Measurements from ENCODE around the gene SMAP2. TPM values are rescaled to one million over a fixed set of nuclear protein-coding genes. Genes with fewer than 3 reads are reported as not detected.
A peak's percentile ranks its signal among the peaks of the same experiment; 100 is the strongest.

SMAP2 gene
- total RNA-seq, 1 experiment from 2014 or later: 20.2 TPM

- Mint-ChIP-seq H3K4me1 (ENCODE audit: insufficient read depth, unreplicated experiment) (peaks cover 12% of the 10 kb centered on the region), H3K4me3 (ENCODE audit: unreplicated experiment) (peak within 1 kb of the TSS; percentile 79), H3K27ac (ENCODE audit: low read depth, unreplicated experiment) (peak within 1 kb of the TSS; percentile 90), H3K27me3 (ENCODE audit: insufficient read depth, unreplicated experiment) (no peaks in the 10 kb centered on the region), H3K36me3 (ENCODE audit: insufficient read depth, unreplicated experiment) (peaks cover 15% of the 10 kb centered on the region), H3K9me3 (ENCODE audit: unreplicated experiment) (peaks cover 15% of the 10 kb centered on the region)
- no TSS peak for BruUV-seq (replicated peaks)
- POLR2A ChIA-PET: interaction anchor here (0.5 to 2.1 kb wide), 22 partner anchors 9 to 411 kb away, joined by 3 to 9 read pairs (median 4); partner anchors contain the start of genes NFYC, SMAP2, ZFP69 and ZNF684
- intact Hi-C loops (cut with micrococcal nuclease): no loop called here
- CTCF ChIA-PET: interaction anchor here (0.5 to 0.7 kb wide), 2 partner anchors 7 to 660 kb away, joined by 3 read pairs; no protein-coding TSS in a partner anchor
- peak; percentile 88 for DNase-seq (ENCODE audit: unreplicated experiment)
- TF ChIP-seq CTCF (IDR thresholded peaks at IDR 0.05; ENCODE audit: unreplicated experiment): no peak
Observed at GRCh38 chr1:40449684-40450494, 76.4 kb downstream of the SMAP2 start, which contains the start of gene ZFP69B. TSS of gene ZFP69B (plus strand) at chr1:40450476. CDS start at chr1:40450962, 486 bp downstream.

GRCh38 chr1:40450495-40451237, 77.1 kb downstream of the SMAP2 start:
- DNase-seq (ENCODE audit: unreplicated experiment): peak; percentile 52
- H3K27ac Mint-ChIP-seq (ENCODE audit: low read depth, unreplicated experiment): peak overlapping the region; percentile 90
- TF ChIP-seq CTCF (IDR thresholded peaks at IDR 0.05; ENCODE audit: unreplicated experiment): no peak
- no peaks in the 10 kb centered on the region for H3K27me3 Mint-ChIP-seq (ENCODE audit: insufficient read depth, unreplicated experiment)
- H3K36me3 Mint-ChIP-seq (ENCODE audit: insufficient read depth, unreplicated experiment): peaks cover 15% of the 10 kb centered on the region
- intact Hi-C loops (cut with micrococcal nuclease): no loop called here
- CTCF ChIA-PET: interaction anchor here (0.5 to 0.7 kb wide), 5 partner anchors 8 to 1950 kb away, joined by 3 to 8 read pairs (median 3); no protein-coding TSS in a partner anchor
- peak overlapping the region; percentile 79 for H3K4me3 Mint-ChIP-seq (ENCODE audit: unreplicated experiment)
- peaks cover 12% of the 10 kb centered on the region for H3K4me1 Mint-ChIP-seq (ENCODE audit: insufficient read depth, unreplicated experiment)
- BruUV-seq (replicated peaks): TSS peak; percentile 55
- peaks cover 13% of the 10 kb centered on the region for H3K9me3 Mint-ChIP-seq (ENCODE audit: unreplicated experiment)
- POLR2A ChIA-PET: interaction anchor here (0.6 to 2.1 kb wide), 20 partner anchors 9 to 411 kb away, joined by 3 to 9 read pairs (median 4); partner anchors contain the start of genes NFYC, SMAP2, ZFP69 and ZNF684

GRCh38 chr1:40451238-40451585, 77.7 kb downstream of the SMAP2 start:
- intact Hi-C loops (cut with micrococcal nuclease): no loop called here
- no TSS peak for BruUV-seq (replicated peaks)
- TF ChIP-seq CTCF (IDR thresholded peaks at IDR 0.05; ENCODE audit: unreplicated experiment): no peak
- H3K27ac Mint-ChIP-seq (ENCODE audit: low read depth, unreplicated experiment): peak overlapping the region; percentile 90
- ChIA-PET POLR2A (interaction anchor here (0.9 to 2.1 kb wide), 5 partner anchors 76 to 288 kb away, joined by 3 to 7 read pairs (median 6); partner anchors contain the start of gene ZNF684), CTCF (interaction anchor here (0.5 to 0.7 kb wide), 5 partner anchors 16 to 1949 kb away, joined by 3 to 8 read pairs (median 3); no protein-coding TSS in a partner anchor)
- peak overlapping the region; percentile 79 for H3K4me3 Mint-ChIP-seq (ENCODE audit: unreplicated experiment)
- no peak for DNase-seq (ENCODE audit: unreplicated experiment)
- H3K27me3 Mint-ChIP-seq (ENCODE audit: insufficient read depth, unreplicated experiment): no peaks in the 10 kb centered on the region
- H3K4me1 Mint-ChIP-seq (ENCODE audit: insufficient read depth, unreplicated experiment): peaks cover 12% of the 10 kb centered on the region
- peaks cover 10% of the 10 kb centered on the region for H3K9me3 Mint-ChIP-seq (ENCODE audit: unreplicated experiment)
- H3K36me3 Mint-ChIP-seq (ENCODE audit: insufficient read depth, unreplicated experiment): peaks cover 15% of the 10 kb centered on the region

- Mint-ChIP-seq H3K27me3 (ENCODE audit: insufficient read depth, unreplicated experiment) (no peaks in the 10 kb centered on the region), H3K27ac (ENCODE audit: low read depth, unreplicated experiment) (no peak overlapping the region), H3K4me3 (ENCODE audit: unreplicated experiment) (no peak overlapping the region), H3K9me3 (ENCODE audit: unreplicated experiment) (peaks cover 43% of the 10 kb centered on the region), H3K36me3 (ENCODE audit: insufficient read depth, unreplicated experiment) (peaks cover 39% of the 10 kb centered on the region), H3K4me1 (ENCODE audit: insufficient read depth, unreplicated experiment) (peaks cover 12% of the 10 kb centered on the region)
- no peak for TF ChIP-seq CTCF (IDR thresholded peaks at IDR 0.05; ENCODE audit: unreplicated experiment)
- intact Hi-C loops (cut with micrococcal nuclease): no loop called here
- no TSS peak for BruUV-seq (replicated peaks)
- DNase-seq (ENCODE audit: unreplicated experiment): no peak
- CTCF ChIA-PET: no interaction called here
- POLR2A ChIA-PET: interaction anchor here (0.8 kb wide), 1 partner anchor 16 kb away, joined by 3 read pairs; no protein-coding TSS in a partner anchor
Observed at GRCh38 chr1:40454873-40455272, 81.3 kb downstream of the SMAP2 start.

Measured in MCF 10A (cell line).